Measurements from ENCODE around the gene IL16. TPM values are rescaled to one million over a fixed set of nuclear protein-coding genes. Genes with fewer than 3 reads are reported as not detected.

The IL16 gene
- total RNA-seq, 4 donors from 2014 or later = 4.9 to 11.5 (median 8.4) TPM

DNA sequence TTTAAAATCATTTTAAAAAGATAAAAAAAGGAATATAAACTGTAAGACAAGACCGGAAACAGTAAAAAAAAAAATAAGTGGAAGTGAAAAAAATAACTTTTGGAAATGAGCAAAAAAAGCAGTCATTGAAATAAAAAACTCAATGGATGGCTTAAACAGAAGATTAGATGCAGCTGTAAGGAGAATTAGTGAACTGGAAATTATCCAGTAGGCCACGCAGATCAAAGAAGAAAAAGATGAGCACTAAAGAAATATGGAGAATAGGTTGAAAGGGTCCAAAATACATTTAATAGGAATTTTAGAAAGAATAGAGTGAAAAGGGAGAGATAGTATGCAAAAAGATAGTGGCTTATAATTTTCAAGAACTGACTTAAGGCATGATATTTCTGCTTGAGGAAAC, 80.3 kb downstream of the IL16 start:
- Histone ChIP-seq H3K4me3 (replicated peaks in 1 of 3) (no peak overlapping the region), H3K36me3 (no peaks in the 10 kb centered on the region), H3K4me1 (peaks cover 10 to 31% of the 10 kb centered on the region in 2 donors), H3K27ac (no peak overlapping the region), H3K9me3 (no peaks in the 10 kb centered on the region), H3K27me3 (no peaks in the 10 kb centered on the region)
- 97 to 98% methylated on average over 2 of the region's 2 CpGs for WGBS, 2 donors
- intact Hi-C loops (cut with DNase I) = no loop called here
- no peak for DNase-seq
- TF ChIP-seq CTCF (IDR thresholded peaks at IDR 0.05) (no peak), POLR2A (IDR thresholded peaks at IDR 0.05) (no peak)

- intact Hi-C loops (cut with DNase I) = no loop called here
- TF ChIP-seq CTCF (IDR thresholded peaks at IDR 0.05) = no peak
- TF ChIP-seq POLR2A (IDR thresholded peaks at IDR 0.05) = no peak
- no peaks in the 10 kb centered on the region for H3K36me3 ChIP-seq
- WGBS, 2 donors = 97 to 99% methylated on average over 2 of the region's 2 CpGs
- H3K4me3 ChIP-seq (replicated peaks in 1 of 3) = no peak overlapping the region
- no peaks in the 10 kb centered on the region for H3K27me3 ChIP-seq
- H3K27ac ChIP-seq = no peak overlapping the region
- H3K9me3 ChIP-seq = no peaks in the 10 kb centered on the region
- peaks cover 10 to 31% of the 10 kb centered on the region in 2 donors for H3K4me1 ChIP-seq
- no peak for DNase-seq
Observed at GRCh38 chr15:81277851-81278250, 81.2 kb downstream of the IL16 start.

DNA sequence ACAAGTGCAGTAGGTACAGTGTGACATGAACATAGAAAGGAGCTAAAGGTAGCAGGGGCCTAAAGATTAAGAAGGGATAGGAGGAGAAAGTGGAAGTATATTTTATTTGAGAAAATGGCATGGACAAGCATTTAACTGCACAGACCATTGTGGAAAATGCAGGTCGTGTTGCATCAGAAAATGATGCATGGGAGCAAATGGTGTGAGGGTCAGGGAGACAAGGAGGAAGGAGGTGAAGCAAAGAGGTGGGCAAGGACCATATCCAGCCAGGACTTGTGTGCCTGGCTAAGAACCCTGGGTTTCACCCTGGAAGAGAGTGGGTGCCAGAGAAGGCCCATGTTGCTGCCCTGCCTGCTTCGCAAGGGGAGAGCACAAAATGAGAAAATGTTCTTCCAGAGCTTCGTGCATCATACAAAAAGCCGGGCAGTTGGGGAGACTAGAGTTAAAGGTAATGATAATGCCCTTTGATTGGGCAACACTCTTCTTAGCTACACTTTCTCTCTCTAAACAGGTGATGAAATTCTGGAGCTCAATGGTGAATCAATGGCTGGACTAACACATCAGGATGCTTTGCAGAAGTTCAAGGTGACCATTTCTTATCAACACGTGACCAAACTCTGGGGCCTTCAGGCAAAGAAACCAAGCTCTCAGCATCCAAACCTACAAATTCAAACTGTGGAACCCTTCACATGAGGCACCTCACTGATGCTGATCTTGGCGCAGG, 81.8 kb downstream of the IL16 start:
- H3K36me3 ChIP-seq = no peaks in the 10 kb centered on the region
- intact Hi-C loops (cut with DNase I) = no loop called here

GRCh38 chr15:81279621-81280485, 83.2 kb downstream of the IL16 start:
- TF ChIP-seq POLR2A (IDR thresholded peaks at IDR 0.05) (no peak), CTCF (IDR thresholded peaks at IDR 0.05) (no peak)
- 52% methylated on average over 12 of the region's 12 CpGs for WGBS, 2 donors
- H3K4me3 ChIP-seq (replicated peaks in 1 of 3) = no peak overlapping the region
- H3K27me3 ChIP-seq = no peaks in the 10 kb centered on the region
- peak; percentile 71 to 76 for DNase-seq
- intact Hi-C loops (cut with DNase I) = no loop called here
- peaks cover 10 to 28% of the 10 kb centered on the region in 2 donors for H3K4me1 ChIP-seq
- H3K36me3 ChIP-seq = no peaks in the 10 kb centered on the region
- H3K9me3 ChIP-seq = no peaks in the 10 kb centered on the region
- peak overlapping the region in 2 of 3 donors; percentile 42 to 86 for H3K27ac ChIP-seq

More for the DNA sequence above, 81.8 kb downstream of the IL16 start:
- H3K9me3 ChIP-seq = no peaks in the 10 kb centered on the region
- H3K4me1 ChIP-seq = peaks cover 10 to 31% of the 10 kb centered on the region in 2 donors
- TF ChIP-seq CTCF (IDR thresholded peaks at IDR 0.05) (no peak), POLR2A (IDR thresholded peaks at IDR 0.05) (no peak)
- H3K27me3 ChIP-seq = no peaks in the 10 kb centered on the region
- no peak overlapping the region for H3K27ac ChIP-seq
- DNase-seq = no peak
- 96% methylated on average over 6 of the region's 6 CpGs for WGBS, 2 donors
- no peak overlapping the region for H3K4me3 ChIP-seq (replicated peaks in 1 of 3)
